LNCaP clone FGC (cell line): Measurements from ENCODE around the gene INTS2.

ENCODE experiments used
- DNase-seq: peaks from one replicate; pipeline ENCODE4 v3.0.0-alpha.2; 2011; ENCODE audit warnings: low read depth
- H3K4me3 ChIP-seq: 2 replicates; pipeline ENCODE4 v1.5.1; 2011; ENCODE audit warnings: mild to moderate bottlenecking, low read depth, low read length, control low read depth
- CTCF ChIP-seq: IDR thresholded peaks from 2 replicates; pipeline ENCODE4 v1.5.1; 2012; ENCODE audit warnings: mild to moderate bottlenecking; ENCODE audit not compliant: control insufficient read depth, insufficient read depth; ENCODE audit errors: extremely low read depth

INTS2 gene

GRCh38 chr17:61815863-61816503 is 111.8 kb downstream of the INTS2 start:
- no peak for TF ChIP-seq CTCF
- H3K4me3 ChIP-seq, result no peak overlapping the region
- no peak for DNase-seq
